ENCODE measurements around the gene CD302. TPM values are rescaled to one million over a fixed set of nuclear protein-coding genes. Genes with fewer than 3 reads are reported as not detected.
"Not testable (repeated sequence)": the region's sequence is repeated elsewhere in the genome, so short reads cannot be mapped to it uniquely, and the experiment has no call there.

The CD302 gene
- total RNA-seq, 4 donors from 2014 or later = 79.6 to 194 (median 121) TPM

GRCh38 chr2:159792599-159792998 is 5.4 kb downstream of the CD302 start:
- ATAC-seq (ENCODE audit: low FRiP score) = no peak
- no peak for DNase-seq (ENCODE audit: low spot score)
- TF ChIP-seq, protein P1, sequence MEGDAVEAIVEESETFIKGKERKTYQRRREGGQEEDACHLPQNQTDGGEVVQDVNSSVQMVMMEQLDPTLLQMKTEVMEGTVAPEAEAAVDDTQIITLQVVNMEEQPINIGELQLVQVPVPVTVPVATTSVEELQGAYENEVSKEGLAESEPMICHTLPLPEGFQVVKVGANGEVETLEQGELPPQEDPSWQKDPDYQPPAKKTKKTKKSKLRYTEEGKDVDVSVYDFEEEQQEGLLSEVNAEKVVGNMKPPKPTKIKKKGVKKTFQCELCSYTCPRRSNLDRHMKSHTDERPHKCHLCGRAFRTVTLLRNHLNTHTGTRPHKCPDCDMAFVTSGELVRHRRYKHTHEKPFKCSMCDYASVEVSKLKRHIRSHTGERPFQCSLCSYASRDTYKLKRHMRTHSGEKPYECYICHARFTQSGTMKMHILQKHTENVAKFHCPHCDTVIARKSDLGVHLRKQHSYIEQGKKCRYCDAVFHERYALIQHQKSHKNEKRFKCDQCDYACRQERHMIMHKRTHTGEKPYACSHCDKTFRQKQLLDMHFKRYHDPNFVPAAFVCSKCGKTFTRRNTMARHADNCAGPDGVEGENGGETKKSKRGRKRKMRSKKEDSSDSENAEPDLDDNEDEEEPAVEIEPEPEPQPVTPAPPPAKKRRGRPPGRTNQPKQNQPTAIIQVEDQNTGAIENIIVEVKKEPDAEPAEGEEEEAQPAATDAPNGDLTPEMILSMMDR (IDR thresholded peaks at IDR 0.05) = no peak

GRCh38 chr2:159792036-159792435 is 6.0 kb downstream of the CD302 start:
- ATAC-seq (ENCODE audit: low FRiP score) = no peak
- TF ChIP-seq, protein P1 (IDR thresholded peaks at IDR 0.05) = no peak
- DNase-seq (ENCODE audit: low spot score) = no peak

DNA sequence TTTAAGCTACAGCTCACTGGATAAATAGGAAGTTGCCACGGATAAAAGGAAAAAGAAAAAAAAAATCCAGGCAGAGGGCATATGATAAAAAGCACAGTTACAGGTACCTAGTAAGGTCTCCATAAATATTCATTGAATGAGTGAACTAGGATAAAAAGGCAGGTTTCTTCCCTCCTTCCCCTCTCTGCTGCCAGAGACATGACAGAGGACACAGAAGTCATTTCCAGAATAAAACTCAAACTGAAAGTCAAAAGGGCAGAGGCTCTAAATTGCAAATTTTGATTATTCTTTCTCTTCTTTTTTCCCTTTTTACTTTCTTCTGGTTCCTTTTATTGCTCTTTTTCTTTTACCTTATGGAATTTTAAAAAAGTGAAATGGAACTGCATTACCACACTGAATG is 7.7 kb downstream of the CD302 start:
- DNase-seq (ENCODE audit: low spot score) (no peak), ATAC-seq (ENCODE audit: low FRiP score) (no peak)
- TF ChIP-seq, protein P1 (IDR thresholded peaks at IDR 0.05) = no peak

DNA sequence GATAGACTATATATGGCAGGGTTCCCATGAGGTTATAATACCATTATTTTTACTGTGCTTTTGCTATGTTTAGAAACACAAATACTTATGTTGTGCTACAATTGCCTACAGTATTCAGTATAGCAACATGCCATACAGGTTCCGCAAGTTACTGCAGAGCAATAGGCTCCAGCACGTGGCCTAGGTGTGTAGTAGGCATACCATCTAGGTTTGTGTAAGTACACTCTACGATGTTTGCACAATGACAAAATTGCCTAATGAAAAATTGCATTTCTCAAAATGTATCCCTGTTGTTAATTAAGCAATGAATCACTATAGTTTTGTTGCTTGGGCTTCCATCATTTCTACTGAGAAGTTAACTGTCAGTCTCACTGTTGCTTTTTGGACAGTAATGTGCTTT is 9.8 kb downstream of the CD302 start:
- ATAC-seq (ENCODE audit: low FRiP score) (no peak), DNase-seq (ENCODE audit: low spot score) (no peak)
- TF ChIP-seq, protein P1 (IDR thresholded peaks at IDR 0.05) = no peak

- ATAC-seq (ENCODE audit: low FRiP score); DNase-seq (ENCODE audit: low spot score): not testable (repeated sequence)
These were observed 10.4 kb downstream of the CD302 start for GRCh38 chr2:159787647-159788046.

GRCh38 chr2:159786938-159787337 is 11.1 kb downstream of the CD302 start:
- DNase-seq (ENCODE audit: low spot score) = no peak
- TF ChIP-seq, protein P1 (IDR thresholded peaks at IDR 0.05) = no peak
- no peak for ATAC-seq (ENCODE audit: low FRiP score)

GRCh38 chr2:159785195-159785594 is 12.8 kb downstream of the CD302 start:
- TF ChIP-seq, protein P1 (IDR thresholded peaks at IDR 0.05) = no peak

DNA sequence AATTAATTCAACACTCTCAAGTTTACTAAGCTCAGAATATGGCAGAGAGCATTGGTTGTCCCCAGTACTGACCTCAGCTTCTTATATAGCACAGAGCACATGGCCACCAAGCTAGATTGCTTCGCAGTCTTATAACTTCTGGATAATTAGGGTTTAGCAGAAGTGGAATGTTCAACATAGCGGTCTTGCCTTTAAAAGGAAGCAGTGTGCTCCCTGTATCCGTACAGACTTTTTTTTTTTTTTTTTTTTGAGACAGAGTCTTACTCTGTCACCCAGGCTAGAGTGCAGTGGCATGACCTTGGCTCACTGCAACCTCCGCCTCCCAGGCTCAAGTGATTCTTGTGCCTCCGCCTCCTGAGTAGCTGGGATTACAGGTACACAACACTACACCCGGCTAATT is 13.3 kb downstream of the CD302 start:
- DNase-seq (ENCODE audit: low spot score); ATAC-seq (ENCODE audit: low FRiP score): not testable (repeated sequence)

More at GRCh38 chr2:159785195-159785594, 12.8 kb downstream of the CD302 start:
- no peak for DNase-seq (ENCODE audit: low spot score)
- ATAC-seq (ENCODE audit: low FRiP score) = no peak
